Stomach (tissue), 9 donors: ENCODE data around the gene MCOLN1. TPM values are rescaled to one million over a fixed set of nuclear protein-coding genes. Genes with fewer than 3 reads are reported as not detected.
"Not testable (repeated sequence)": the region's sequence is repeated elsewhere in the genome, so short reads cannot be mapped to it uniquely, and the experiment has no call there.

Source experiments
- DNase-seq, 2 donors: peaks; one replicate each; pipeline versions ENCODE4 v3.0.0 to v3.0.0-alpha.2; 2013 to 2019
- H3K27ac ChIP-seq, 5 donors: fragments of 200-600 bp in 4 of 5; sonication (generic) in 4 of 5; one replicate each; pipeline ENCODE4 v1.5.1; 2013 to 2019; ENCODE audit warnings: mild to moderate bottlenecking in 1 of 5, moderate library complexity in 1 of 5
- H3K27me3 ChIP-seq, 3 donors: fragments of 200-600 bp; sonication (generic); one replicate each; pipeline ENCODE4 v1.5.1; 2017 to 2019; ENCODE audit warnings: mixed run types in 1 of 3
- H3K36me3 ChIP-seq, 4 donors: fragments of 200-600 bp; sonication (generic); 1 replicate in 3 of 4; 2 replicates in 1 of 4; pipeline ENCODE4 v1.5.1; 2016 to 2019
- H3K4me1 ChIP-seq, 4 donors: fragments of 200-600 bp; sonication (generic); one replicate each; pipeline ENCODE4 v1.5.1; 2016 to 2019
- H3K4me3 ChIP-seq, 4 donors: fragments of 200-600 bp; sonication (generic) in 3 of 4; one replicate each; pipeline ENCODE4 v1.5.1; 2016 to 2019; ENCODE audit warnings: mild to moderate bottlenecking in 1 of 4
- H3K9me3 ChIP-seq, 4 donors: fragments of 200-600 bp; sonication (generic); one replicate each; pipeline ENCODE4 v1.5.1; 2016 to 2019
- EP300 ChIP-seq: sonication (generic); formaldehyde crosslinking; IDR thresholded peaks from one replicate; pipeline ENCODE4 v1.6.1; 2017; ENCODE audit warnings: antibody characterized with exemption
- POLR2A ChIP-seq, 4 donors: fragments of 450-650 bp; IDR thresholded peaks; one replicate each; pipeline ENCODE4 v1.6.1; 2016; ENCODE audit warnings: antibody characterized with exemption in 4 of 4, control low read depth in 2 of 4, mild to moderate bottlenecking in 1 of 4, moderate library complexity in 1 of 4
- POLR2AphosphoS5 ChIP-seq, 3 donors: sonication (generic); formaldehyde crosslinking; IDR thresholded peaks; one replicate each; pipeline ENCODE4 v1.6.1; 2016; ENCODE audit warnings: antibody characterized with exemption in 3 of 3
- WGBS, 5 donors: extraction: QIAGEN DNeasy Blood & Tissue Kit in 3 of 5; methylation state at CpG; one replicate each; pipeline versions ENCODE4 v1.1.5 to v1.1.7; 2013 to 2018; 5-methylcytosine and 5-hydroxymethylcytosine counted together
- intact Hi-C: fragments of 100-400 bp; cut with DNase I; formaldehyde crosslinking; loops from one replicate; pipeline ENCODE4 v1.15.1; 2023; ENCODE audit warnings: low total_unique reads
- polyA plus RNA-seq, 3 donors: library from polyadenylated mRNA; stranded (reverse); fragments of 200-250 nt; gene quantifications; one replicate each; pipeline ENCODE4 v1.2.3, GENCODE V29; 2013
- total RNA-seq, 5 donors: library from RNA; depleted of rRNA; stranded (reverse); fragments of >200 nt; gene quantifications; one replicate each; pipeline versions ENCODE4 v1.1.0 to v1.2.3, GENCODE V29; 2014 to 2016
- TF ChIP-seq, protein P1 (sequence below), 7 experiments: fragments of 450-650 bp in 4 of 7; fragments of 200-600 bp in 3 of 7; sonication (generic) in 3 of 7; IDR thresholded peaks; one replicate each; pipeline ENCODE4 v1.5.1; 2016 to 2019; ENCODE audit warnings: antibody characterized with exemption in 7 of 7, control low read depth in 2 of 7, mild to moderate bottlenecking in 1 of 7
- donor health status: healthy with polysubstance abuse.
- donor health status: Bipolar disorder and iron deficiency.
- donor health status: healthy.

The MCOLN1 gene
- total and polyA plus RNA-seq, 8 donors = 5.1 to 56.6 (median 18.7) TPM

DNA sequence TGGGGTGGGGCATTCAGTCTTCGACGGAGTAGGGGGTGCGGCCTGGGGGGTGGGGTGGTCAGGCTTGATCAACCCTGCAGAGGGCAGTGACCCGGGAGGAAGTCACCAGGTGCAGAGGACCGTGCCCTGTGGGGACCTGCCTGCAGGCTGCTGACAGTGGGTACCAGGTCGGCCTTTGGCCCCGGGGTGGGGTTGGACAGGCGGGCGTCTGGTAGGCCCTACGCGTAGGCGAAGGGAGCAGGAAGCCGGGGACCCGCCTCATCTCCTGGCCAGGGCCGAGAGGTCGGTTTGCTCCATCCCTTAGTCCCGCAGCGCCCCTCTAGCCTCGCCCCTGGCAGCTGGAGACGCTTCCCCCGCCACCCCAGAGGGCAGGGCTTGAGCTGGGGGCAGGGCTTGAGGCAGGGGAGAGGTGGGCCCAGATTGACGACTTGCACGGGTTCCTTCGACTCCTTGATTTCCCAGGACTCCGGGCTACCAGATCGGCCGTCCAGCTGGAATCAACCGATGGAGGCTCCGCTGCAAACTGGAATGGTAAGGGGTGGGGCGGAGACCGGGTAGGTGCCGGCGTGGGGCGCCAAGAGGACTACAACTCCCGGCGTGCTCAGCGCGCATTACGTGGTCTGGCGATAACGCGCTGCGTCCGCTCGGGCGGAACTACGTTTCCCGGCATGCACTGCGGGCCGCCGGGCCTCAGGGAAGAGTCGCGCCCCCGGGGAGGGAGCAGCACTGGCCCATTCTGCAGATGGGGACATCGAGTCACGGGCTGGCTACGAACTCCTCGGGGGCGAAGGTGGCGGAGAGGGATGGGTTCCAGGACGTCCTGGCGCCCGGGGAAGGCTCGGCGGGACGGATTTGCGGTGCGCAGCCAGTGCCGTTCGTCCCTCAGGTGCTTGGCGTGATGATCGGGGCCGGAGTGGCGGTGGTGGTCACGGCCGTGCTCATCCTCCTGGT is 12.9 kb downstream of the MCOLN1 start, which contains the start of gene PNPLA6:
Gene PNPLA6 (plus strand): TSS at position 671 of the 951 bp plus-strand sequence. CDS start 72 bp downstream, at position 743.
- peak; percentile 97 to 99 for DNase-seq
- H3K27me3 ChIP-seq = no peaks in the 10 kb centered on the region
- TF ChIP-seq, protein P1, sequence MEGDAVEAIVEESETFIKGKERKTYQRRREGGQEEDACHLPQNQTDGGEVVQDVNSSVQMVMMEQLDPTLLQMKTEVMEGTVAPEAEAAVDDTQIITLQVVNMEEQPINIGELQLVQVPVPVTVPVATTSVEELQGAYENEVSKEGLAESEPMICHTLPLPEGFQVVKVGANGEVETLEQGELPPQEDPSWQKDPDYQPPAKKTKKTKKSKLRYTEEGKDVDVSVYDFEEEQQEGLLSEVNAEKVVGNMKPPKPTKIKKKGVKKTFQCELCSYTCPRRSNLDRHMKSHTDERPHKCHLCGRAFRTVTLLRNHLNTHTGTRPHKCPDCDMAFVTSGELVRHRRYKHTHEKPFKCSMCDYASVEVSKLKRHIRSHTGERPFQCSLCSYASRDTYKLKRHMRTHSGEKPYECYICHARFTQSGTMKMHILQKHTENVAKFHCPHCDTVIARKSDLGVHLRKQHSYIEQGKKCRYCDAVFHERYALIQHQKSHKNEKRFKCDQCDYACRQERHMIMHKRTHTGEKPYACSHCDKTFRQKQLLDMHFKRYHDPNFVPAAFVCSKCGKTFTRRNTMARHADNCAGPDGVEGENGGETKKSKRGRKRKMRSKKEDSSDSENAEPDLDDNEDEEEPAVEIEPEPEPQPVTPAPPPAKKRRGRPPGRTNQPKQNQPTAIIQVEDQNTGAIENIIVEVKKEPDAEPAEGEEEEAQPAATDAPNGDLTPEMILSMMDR (IDR thresholded peaks at IDR 0.05) = peak in 1 of 7 experiments; percentile 7
- peak in 1 of 4 donors; percentile 39 for TF ChIP-seq POLR2A (IDR thresholded peaks at IDR 0.05)
- peak; percentile 80 to 95 (median 91) for TF ChIP-seq POLR2AphosphoS5 (IDR thresholded peaks at IDR 0.05)
- no peak for TF ChIP-seq EP300
- 0 to 1% (median 0%) methylated on average over 23 to 76 of the region's 76 CpGs for WGBS, 5 donors
- intact Hi-C loops = no loop called here
- H3K4me1 ChIP-seq = peaks cover 7 to 31% (median 25%) of the 10 kb centered on the region in 4 donors
- peak within 1 kb of the TSS; percentile 77 to 82 (median 80) for H3K4me3 ChIP-seq
- peaks cover 29 to 54% (median 46%) of the 10 kb centered on the region in 4 donors for H3K36me3 ChIP-seq
- no peaks in the 10 kb centered on the region for H3K9me3 ChIP-seq
- H3K27ac ChIP-seq = peak within 1 kb of the TSS; percentile 92 to 94 (median 92)

DNA sequence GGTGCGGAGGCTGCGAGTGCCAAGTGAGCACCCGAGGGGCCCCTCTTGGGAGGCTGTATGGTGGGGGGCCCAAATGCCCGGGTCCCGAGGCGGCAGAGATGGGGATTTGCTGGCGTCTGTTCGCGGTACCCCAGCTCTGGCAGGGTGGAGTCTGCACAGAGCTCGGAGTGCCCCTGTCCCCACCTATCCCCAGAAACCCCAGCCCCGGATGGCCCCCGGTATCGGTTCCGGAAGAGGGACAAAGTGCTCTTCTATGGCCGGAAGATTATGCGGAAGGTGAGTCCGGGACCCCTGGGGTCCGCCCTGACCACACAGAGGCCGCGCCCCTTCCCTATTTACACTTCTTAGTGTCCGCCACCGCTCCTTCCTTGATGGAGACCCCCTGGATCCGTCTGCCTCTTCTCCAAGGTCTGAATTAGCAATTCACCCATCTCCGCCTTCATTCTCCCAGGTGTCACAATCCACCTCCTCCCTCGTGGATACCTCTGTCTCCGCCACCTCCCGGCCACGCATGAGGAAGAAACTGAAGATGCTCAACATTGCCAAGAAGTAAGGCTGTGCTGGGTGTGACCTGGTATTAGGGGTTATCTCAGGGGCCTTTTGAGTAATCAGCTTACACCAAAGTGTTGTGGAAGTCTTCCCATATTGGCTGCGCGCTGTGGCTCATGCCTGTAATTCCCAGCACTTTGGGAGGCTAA is 13.7 kb downstream of the MCOLN1 start:
- no peak for DNase-seq
- peaks cover 7 to 31% (median 25%) of the 10 kb centered on the region in 4 donors for H3K4me1 ChIP-seq
- intact Hi-C loops = no loop called here
- 8 to 22% (median 15%) methylated on average over 20 to 30 of the region's 30 CpGs for WGBS, 5 donors
- H3K36me3 ChIP-seq = peaks cover 34 to 54% (median 47%) of the 10 kb centered on the region in 4 donors
- no peaks in the 10 kb centered on the region for H3K27me3 ChIP-seq
- no peak for TF ChIP-seq POLR2AphosphoS5 (IDR thresholded peaks at IDR 0.05)
- TF ChIP-seq, protein P1 (IDR thresholded peaks at IDR 0.05) = no peak
- no peak for TF ChIP-seq POLR2A (IDR thresholded peaks at IDR 0.05)
- no peak for TF ChIP-seq EP300
- H3K27ac ChIP-seq = peak overlapping the region; percentile 92 to 94 (median 92)
- H3K9me3 ChIP-seq = no peaks in the 10 kb centered on the region
- H3K4me3 ChIP-seq = peak overlapping the region; percentile 77 to 82 (median 80)

DNA sequence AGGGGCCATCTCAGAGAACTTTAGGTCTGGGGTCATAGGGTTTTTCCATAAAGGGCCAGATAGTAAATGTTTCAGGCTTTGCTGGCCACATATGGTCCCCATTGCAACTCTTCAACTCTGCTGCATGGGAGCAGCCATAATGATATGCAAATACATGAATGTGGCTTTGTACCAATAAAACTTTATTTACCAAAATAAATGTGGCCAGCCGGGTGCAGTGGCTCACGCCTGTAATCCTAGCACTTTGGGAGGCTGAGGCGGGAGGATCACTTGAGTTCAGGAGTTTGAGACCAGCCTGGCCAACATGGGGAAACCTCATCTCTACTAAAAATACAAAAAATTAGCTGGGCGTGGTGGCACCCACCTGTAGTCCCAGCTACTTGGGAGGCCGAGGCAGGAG is 16.6 kb downstream of the MCOLN1 start:
- H3K9me3 ChIP-seq, intact Hi-C loops, H3K4me3 ChIP-seq, H3K27ac ChIP-seq, H3K27me3 ChIP-seq, DNase-seq: not testable (repeated sequence)
- Histone ChIP-seq H3K4me1 (peaks cover 7 to 26% (median 15%) of the 10 kb centered on the region in 4 donors), H3K36me3 (peaks cover 56 to 72% (median 71%) of the 10 kb centered on the region in 4 donors)
- WGBS, 5 donors = 92 to 98% (median 97%) methylated on average over 5 of the region's 5 CpGs

DNA sequence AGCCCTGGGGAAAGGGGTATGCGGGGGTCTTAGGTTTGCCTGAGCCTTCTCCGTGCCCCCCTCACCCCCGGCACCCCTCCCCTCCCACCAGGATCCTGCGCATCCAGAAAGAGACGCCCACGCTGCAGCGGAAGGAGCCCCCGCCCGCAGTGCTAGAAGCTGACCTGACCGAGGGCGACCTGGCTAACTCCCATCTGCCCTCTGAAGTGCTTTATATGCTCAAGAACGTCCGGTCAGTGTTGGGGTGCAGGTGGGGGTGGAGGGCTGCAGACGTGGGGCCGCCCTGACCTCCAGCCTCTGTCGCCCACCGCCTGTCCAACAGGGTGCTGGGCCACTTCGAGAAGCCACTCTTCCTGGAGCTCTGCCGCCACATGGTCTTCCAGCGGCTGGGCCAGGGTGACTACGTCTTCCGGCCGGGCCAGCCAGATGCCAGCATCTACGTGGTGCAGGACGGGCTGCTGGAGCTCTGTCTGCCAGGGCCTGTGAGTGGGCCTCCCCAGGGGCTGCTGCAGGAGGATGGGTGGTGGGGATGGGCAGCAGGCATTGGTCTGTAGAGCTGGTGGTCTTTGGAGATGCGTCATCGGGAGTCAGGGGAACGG is 17.5 kb downstream of the MCOLN1 start:
- Histone ChIP-seq H3K27ac (no peak overlapping the region), H3K4me1 (peaks cover 7 to 21% (median 12%) of the 10 kb centered on the region in 4 donors), H3K9me3 (no peaks in the 10 kb centered on the region), H3K4me3 (no peak overlapping the region), H3K36me3 (peaks cover 56 to 81% (median 78%) of the 10 kb centered on the region in 4 donors), H3K27me3 (no peaks in the 10 kb centered on the region)
- WGBS, 5 donors = 94 to 97% (median 96%) methylated on average over 14 to 28 of the region's 28 CpGs
- TF ChIP-seq POLR2AphosphoS5 (IDR thresholded peaks at IDR 0.05) (no peak), EP300 (no peak), POLR2A (IDR thresholded peaks at IDR 0.05) (no peak)
- TF ChIP-seq, protein P1 (IDR thresholded peaks at IDR 0.05) = no peak
- intact Hi-C loops = no loop called here
- no peak for DNase-seq
